Karpas-422 (cell line): ENCODE results near the gene NXF1. TPM values are rescaled to one million over a fixed set of nuclear protein-coding genes. Genes with fewer than 3 reads are reported as not detected.

Experiments used
- DNase-seq: peaks from one replicate; pipeline ENCODE4 v3.0.0-alpha.2; 2015
- H2AFZ ChIP-seq: fragments of 200-600 bp; sonication (generic); 2 replicates; pipeline ENCODE4 v1.6.1; 2014; ENCODE audit warnings: antibody characterized with exemption, low read length, mixed read lengths
- H3K27ac ChIP-seq: fragments of 200-600 bp; sonication (generic); 2 replicates; pipeline ENCODE4 v1.5.1; 2014; ENCODE audit warnings: mild to moderate bottlenecking, low read length, moderate library complexity
- H3K27me3 ChIP-seq: fragments of 200-600 bp; sonication (generic); 2 replicates; pipeline ENCODE4 v1.6.1; 2014; ENCODE audit warnings: low read length, mixed read lengths
- H3K36me3 ChIP-seq: fragments of 200-600 bp; sonication (generic); 2 replicates; pipeline ENCODE4 v1.6.1; 2014; ENCODE audit warnings: low read length, mixed read lengths; ENCODE audit not compliant: insufficient read depth
- H3K4me1 ChIP-seq: fragments of 200-600 bp; sonication (generic); 2 replicates; pipeline ENCODE4 v1.6.1; 2014; ENCODE audit warnings: mild to moderate bottlenecking, low read length, mixed read lengths
- H3K4me2 ChIP-seq: fragments of 200-600 bp; sonication (generic); 2 replicates; pipeline ENCODE4 v1.6.1; 2014; ENCODE audit warnings: low read length, low read depth, mild to moderate bottlenecking; ENCODE audit not compliant: poor library complexity, severe bottlenecking
- H3K4me3 ChIP-seq: fragments of 200-600 bp; sonication (generic); 2 replicates; pipeline ENCODE4 v1.5.1; 2014; ENCODE audit warnings: mild to moderate bottlenecking, antibody characterized with exemption, low read length, mixed read lengths
- H3K79me2 ChIP-seq: fragments of 200-600 bp; sonication (generic); 2 replicates; pipeline ENCODE4 v1.6.1; 2014; ENCODE audit warnings: mild to moderate bottlenecking, low read length, mixed read lengths
- H3K9ac ChIP-seq: fragments of 200-600 bp; sonication (generic); 2 replicates; pipeline ENCODE4 v1.6.0; 2014; ENCODE audit warnings: low read length
- H3K9me2 ChIP-seq: fragments of 200-600 bp; sonication (generic), shearing (Covaris generic); replicated peaks from 2 replicates; pipeline ENCODE4 v1.6.0; 2014; ENCODE audit warnings: mild to moderate bottlenecking, low read length, moderate library complexity; ENCODE audit not compliant: insufficient read depth
- H3K9me3 ChIP-seq: fragments of 300-700, 200-600 bp; sonication (generic); 2 replicates; pipeline ENCODE4 v1.6.1; 2014; ENCODE audit warnings: low read length, mixed read lengths
- H4K20me1 ChIP-seq: fragments of 200-600 bp; sonication (generic); 2 replicates; pipeline ENCODE4 v1.6.1; 2014; ENCODE audit warnings: mild to moderate bottlenecking, antibody characterized with exemption, low read length, low read depth; ENCODE audit not compliant: insufficient read depth
- total RNA-seq: library from RNA; depleted of rRNA; stranded (reverse); fragments of >200 nt; shearing (Covaris generic); gene quantifications from 2 replicates; pipeline ENCODE4 v1.2.3, GENCODE V29; 2014; ENCODE audit warnings: low replicate concordance

NXF1 gene
- total RNA-seq, 1 experiment from 2014 or later = 37.5 TPM

DNA sequence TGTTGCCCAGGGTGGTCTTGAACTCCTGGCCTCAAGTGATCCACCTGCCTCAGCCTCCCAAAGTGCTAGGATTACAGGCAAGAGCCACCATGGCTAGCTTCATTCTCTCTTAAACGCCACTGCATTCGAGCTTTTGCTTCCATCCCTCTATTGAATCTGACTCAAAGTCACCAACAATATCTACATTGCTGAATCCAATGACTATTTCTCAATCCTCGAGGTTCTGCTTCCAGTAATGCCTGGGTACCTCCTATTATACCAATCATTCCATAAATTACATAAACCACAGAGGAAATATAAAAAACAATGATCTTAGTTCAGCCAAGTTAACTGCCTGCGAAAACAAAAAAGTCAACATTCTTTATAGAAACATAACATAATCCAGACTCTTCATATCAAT, 11.9 kb upstream of the NXF1 start:
- H3K9me3 ChIP-seq = no peaks in the 10 kb centered on the region
- no peaks in the 10 kb centered on the region for H3K79me2 ChIP-seq
- no peaks in the 10 kb centered on the region for H3K9me2 ChIP-seq
- no peak for DNase-seq
- H3K9ac ChIP-seq = no peak overlapping the region
- H3K4me3 ChIP-seq = no peak overlapping the region
- H3K4me2 ChIP-seq = no peak overlapping the region
- H3K27me3 ChIP-seq = no peaks in the 10 kb centered on the region
- H4K20me1 ChIP-seq = no peaks in the 10 kb centered on the region
- no peak overlapping the region for H3K27ac ChIP-seq
- H3K4me1 ChIP-seq = no peaks in the 10 kb centered on the region
- H3K36me3 ChIP-seq = no peaks in the 10 kb centered on the region
- H2AFZ ChIP-seq = no peak overlapping the region

DNA sequence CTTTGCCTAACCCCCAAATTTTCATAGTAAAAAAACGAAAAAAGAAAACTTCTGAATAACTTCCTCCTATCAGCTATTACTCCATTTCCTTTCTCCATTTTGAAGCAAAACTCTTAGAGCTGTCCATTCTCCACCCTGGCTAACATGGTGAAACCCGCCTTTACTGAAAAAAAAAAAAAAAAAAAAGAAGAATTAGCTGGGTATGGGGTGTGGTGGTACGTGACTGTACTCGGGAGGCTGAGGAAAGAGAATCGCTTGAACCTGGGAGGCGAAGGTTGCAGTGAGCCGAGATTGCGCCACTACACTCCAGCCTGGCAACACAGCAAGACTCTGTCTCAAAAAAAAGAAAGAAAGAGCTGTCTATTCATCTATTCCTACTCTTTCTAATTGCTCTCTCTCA, 11.3 kb upstream of the NXF1 start:
- no peaks in the 10 kb centered on the region for H3K9me2 ChIP-seq
- H3K79me2 ChIP-seq = no peaks in the 10 kb centered on the region
- no peaks in the 10 kb centered on the region for H3K9me3 ChIP-seq
- H3K4me1 ChIP-seq = no peaks in the 10 kb centered on the region
- H3K36me3 ChIP-seq = no peaks in the 10 kb centered on the region
- no peaks in the 10 kb centered on the region for H3K27me3 ChIP-seq
- H2AFZ ChIP-seq = no peak overlapping the region
- no peak overlapping the region for H3K4me3 ChIP-seq
- H4K20me1 ChIP-seq = no peaks in the 10 kb centered on the region
- DNase-seq = no peak
- no peak overlapping the region for H3K27ac ChIP-seq
- no peak overlapping the region for H3K9ac ChIP-seq
- H3K4me2 ChIP-seq = no peak overlapping the region

DNA sequence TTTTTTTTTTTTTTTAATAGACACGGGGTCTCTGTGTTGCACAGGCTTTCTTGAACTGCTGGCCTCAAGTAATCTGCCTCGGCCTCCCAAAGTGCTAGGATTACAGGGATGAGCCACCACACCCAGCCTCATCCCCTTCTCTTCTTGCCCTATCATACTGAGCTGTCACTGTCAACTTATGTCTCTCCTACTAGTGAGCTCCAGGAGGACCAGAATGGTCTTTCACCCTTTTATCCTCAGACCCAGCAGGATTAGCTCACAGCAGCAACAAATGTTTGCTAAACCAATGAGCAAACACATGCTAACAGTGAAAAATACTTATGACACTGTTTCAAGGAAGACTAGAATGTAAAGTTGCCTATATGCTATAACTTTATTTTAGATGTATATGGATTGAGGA, 6.4 kb upstream of the NXF1 start:
- Histone ChIP-seq H3K4me3 (no peak overlapping the region), H3K4me1 (peaks cover 13% of the 10 kb centered on the region), H3K4me2 (no peak overlapping the region), H3K79me2 (no peaks in the 10 kb centered on the region), H3K9ac (no peak overlapping the region), H3K36me3 (no peaks in the 10 kb centered on the region), H2AFZ (no peak overlapping the region), H3K27ac (no peak overlapping the region), H3K9me3 (no peaks in the 10 kb centered on the region), H4K20me1 (no peaks in the 10 kb centered on the region), H3K27me3 (no peaks in the 10 kb centered on the region), H3K9me2 (no peaks in the 10 kb centered on the region)
- no peak for DNase-seq

DNA sequence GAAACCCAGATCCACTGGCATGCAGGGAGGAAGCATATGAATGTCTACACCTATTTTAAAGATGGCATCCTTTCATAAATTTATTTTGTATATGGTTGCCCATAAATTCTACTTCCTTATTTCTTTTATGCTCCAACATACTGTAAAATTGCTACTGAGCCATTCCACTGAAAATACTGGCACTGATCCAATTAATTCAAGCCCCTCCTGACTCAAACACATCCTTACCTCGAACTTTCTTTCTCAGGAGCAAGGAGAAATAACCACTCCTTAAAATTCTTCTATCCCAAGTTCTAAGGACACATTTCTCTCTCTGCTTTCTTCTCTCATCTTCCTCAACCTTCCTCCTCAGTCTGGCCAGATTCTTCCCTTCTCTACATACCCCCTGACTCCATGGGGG, 5.5 kb upstream of the NXF1 start:
- Histone ChIP-seq H3K27ac (0 out of 2 replicates have a peak overlapping the region, but pooled peaks have one; percentile 17), H3K4me2 (no peak overlapping the region), H3K36me3 (no peaks in the 10 kb centered on the region), H2AFZ (no peak overlapping the region), H3K4me3 (no peak overlapping the region), H4K20me1 (no peaks in the 10 kb centered on the region), H3K79me2 (no peaks in the 10 kb centered on the region), H3K9me3 (no peaks in the 10 kb centered on the region), H3K27me3 (no peaks in the 10 kb centered on the region), H3K9me2 (no peaks in the 10 kb centered on the region), H3K4me1 (peaks cover 21% of the 10 kb centered on the region), H3K9ac (no peak overlapping the region)
- no peak for DNase-seq

DNA sequence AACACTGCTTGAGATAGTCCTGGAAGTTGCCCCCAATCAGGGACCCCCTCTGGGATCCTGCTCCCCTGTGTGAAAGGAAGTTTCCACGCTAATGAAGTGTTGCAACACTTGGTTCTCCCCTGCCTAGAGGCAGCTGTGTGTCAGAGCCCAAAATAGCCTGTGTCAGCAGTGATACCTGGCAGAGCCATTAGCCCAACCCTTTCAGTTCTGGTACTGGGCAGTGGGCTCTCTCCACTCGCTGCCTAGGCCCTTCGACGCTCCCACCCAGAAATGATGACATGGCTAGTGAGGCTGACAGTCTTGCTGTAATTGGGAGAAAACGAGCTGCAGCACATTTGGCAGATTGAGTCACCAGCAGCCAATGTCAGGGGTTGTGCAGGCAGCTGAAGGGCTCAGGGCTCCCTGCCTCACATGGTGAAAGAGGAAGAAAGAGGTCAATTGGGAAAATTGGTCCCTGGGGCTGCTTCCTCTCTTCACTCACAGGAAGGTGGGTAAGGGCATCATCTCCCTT, 1.4 kb upstream of the NXF1 start:
- peaks cover 19% of the 10 kb centered on the region for H3K79me2 ChIP-seq
- peak; percentile 56 for DNase-seq
- peaks cover 17% of the 10 kb centered on the region; the same call in 1 of the 2 replicates for H3K36me3 ChIP-seq
- H3K9ac ChIP-seq = peak overlapping the region; percentile 90
- no peaks in the 10 kb centered on the region for H3K9me3 ChIP-seq
- H3K9me2 ChIP-seq = no peaks in the 10 kb centered on the region
- peaks cover 16% of the 10 kb centered on the region for H4K20me1 ChIP-seq
- H2AFZ ChIP-seq = 0 out of 2 replicates have a peak overlapping the region, but pooled peaks have one; percentile 6
- peaks cover 33% of the 10 kb centered on the region for H3K4me1 ChIP-seq
- peak overlapping the region; percentile 82 for H3K27ac ChIP-seq
- H3K4me2 ChIP-seq = peak overlapping the region; percentile 96
- no peaks in the 10 kb centered on the region for H3K27me3 ChIP-seq
- H3K4me3 ChIP-seq = peak overlapping the region; percentile 95

DNA sequence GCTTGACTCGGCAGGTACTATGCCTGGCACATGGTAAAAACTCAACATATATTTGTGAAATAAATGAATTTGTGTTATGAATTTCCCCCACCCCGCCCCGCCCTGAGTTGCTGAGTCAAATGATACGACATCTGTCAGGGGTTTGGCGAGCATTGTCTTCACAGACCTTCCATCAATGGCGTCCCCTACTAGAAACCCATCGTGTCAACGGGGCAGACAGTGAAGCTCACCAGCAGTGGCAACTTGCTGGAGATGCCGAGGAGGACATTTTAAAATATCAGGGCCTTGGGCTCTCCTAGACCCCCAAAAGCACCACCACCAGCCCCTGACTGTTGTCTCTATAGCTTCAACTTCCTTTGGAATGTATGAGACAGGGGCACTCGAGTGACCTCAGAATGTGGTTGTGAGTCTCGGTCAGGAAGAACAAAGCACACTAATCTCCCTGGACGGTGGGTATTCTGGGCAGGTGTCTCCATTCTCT, 761 bp upstream of the NXF1 start:
- Histone ChIP-seq H3K4me3 (peak overlapping the region; percentile 95), H3K79me2 (peaks cover 19% of the 10 kb centered on the region), H3K27ac (peak overlapping the region; percentile 82), H3K36me3 (peaks cover 23% of the 10 kb centered on the region; the same call in 1 of the 2 replicates), H2AFZ (peak overlapping the region; percentile 79; the same call in 1 of the 2 replicates), H3K9ac (peak overlapping the region; percentile 90), H3K9me2 (no peaks in the 10 kb centered on the region), H3K9me3 (no peaks in the 10 kb centered on the region), H3K4me2 (peak overlapping the region; percentile 96), H4K20me1 (peaks cover 16% of the 10 kb centered on the region), H3K4me1 (peaks cover 33% of the 10 kb centered on the region), H3K27me3 (no peaks in the 10 kb centered on the region)
- DNase-seq = peak; percentile 77

DNA sequence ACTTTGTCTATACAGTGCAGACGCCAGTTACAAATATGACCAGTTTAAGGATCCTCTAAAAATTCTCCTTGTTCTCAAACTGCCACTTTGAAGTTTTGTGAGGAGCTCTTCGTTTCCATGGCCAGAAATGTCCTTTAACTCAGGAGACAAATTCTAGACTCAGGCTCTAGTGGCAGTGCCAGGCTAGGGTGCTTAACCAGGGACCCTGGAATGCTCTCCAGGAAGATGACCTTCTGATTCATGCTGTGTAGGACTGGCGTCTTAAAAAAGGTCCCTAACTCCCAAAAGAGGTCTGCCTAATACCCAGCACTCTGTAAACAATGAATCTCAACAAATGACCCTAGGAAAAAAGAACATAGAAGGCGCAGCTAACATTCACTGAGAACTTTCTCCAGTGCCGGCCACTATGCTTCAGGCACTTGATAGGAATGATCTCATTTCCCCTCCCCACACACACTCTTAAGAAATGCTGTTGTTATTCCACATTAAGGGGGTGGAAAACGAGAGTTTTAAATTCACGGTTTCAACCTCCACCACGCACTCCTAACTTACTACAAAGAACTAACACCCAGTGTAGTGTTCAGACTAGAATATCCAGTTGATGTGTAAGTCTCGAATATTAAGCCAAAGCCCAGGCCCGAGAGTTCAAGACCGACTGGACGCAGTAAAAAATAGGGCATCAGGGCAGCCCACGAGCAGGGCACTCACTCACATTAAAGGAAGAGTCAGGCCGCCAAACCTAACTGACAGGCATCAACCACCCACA, 747 bp downstream of the NXF1 start:
- Histone ChIP-seq H3K79me2 (peaks cover 19% of the 10 kb centered on the region), H3K9ac (peak overlapping the region; percentile 90), H3K4me3 (peak overlapping the region; percentile 95), H4K20me1 (peaks cover 16% of the 10 kb centered on the region), H3K27ac (no peak overlapping the region), H3K4me2 (peak overlapping the region; percentile 92), H3K9me2 (no peaks in the 10 kb centered on the region), H3K36me3 (peaks cover 23% of the 10 kb centered on the region; the same call in 1 of the 2 replicates), H3K9me3 (no peaks in the 10 kb centered on the region), H3K4me1 (peaks cover 33% of the 10 kb centered on the region), H2AFZ (no peak overlapping the region), H3K27me3 (no peaks in the 10 kb centered on the region)
- no peak for DNase-seq

DNA sequence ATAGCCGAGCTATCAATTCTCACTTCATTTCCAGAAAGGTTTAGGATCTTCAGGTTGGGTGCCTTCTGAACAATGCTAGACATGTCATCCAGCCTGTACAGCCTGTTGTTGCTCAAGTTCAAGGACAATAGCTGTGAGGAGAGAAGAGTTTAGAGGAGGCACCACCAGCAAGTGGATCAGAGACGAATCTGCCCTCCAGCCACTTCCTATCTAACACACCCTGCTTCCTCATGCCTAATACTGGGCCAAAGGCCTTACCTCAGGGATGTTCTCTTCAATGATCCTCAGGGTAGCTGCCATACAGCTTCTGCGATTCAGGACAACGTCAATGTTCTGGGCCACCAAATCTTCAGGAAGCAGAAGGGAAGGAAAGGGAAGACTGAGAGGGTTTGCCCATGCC, 4.2 kb downstream of the NXF1 start:
- H4K20me1 ChIP-seq = peaks cover 16% of the 10 kb centered on the region
- no peak overlapping the region for H3K9ac ChIP-seq
- no peaks in the 10 kb centered on the region for H3K27me3 ChIP-seq
- peaks cover 14% of the 10 kb centered on the region for H3K4me1 ChIP-seq
- DNase-seq = no peak
- H2AFZ ChIP-seq = no peak overlapping the region
- no peaks in the 10 kb centered on the region for H3K9me2 ChIP-seq
- H3K9me3 ChIP-seq = no peaks in the 10 kb centered on the region
- no peak overlapping the region for H3K4me3 ChIP-seq
- H3K79me2 ChIP-seq = peaks cover 19% of the 10 kb centered on the region
- no peak overlapping the region for H3K4me2 ChIP-seq
- peaks cover 32% of the 10 kb centered on the region; the same call in 1 of the 2 replicates for H3K36me3 ChIP-seq
- no peak overlapping the region for H3K27ac ChIP-seq
